Right atrium auricular region (tissue), 2 donors: ENCODE results near the gene TGFBRAP1. TPM values are rescaled to one million over a fixed set of nuclear protein-coding genes. Genes with fewer than 3 reads are reported as not detected.

ENCODE experiments used
- DNase-seq: peaks from one replicate; pipeline ENCODE4 v3.0.0-alpha.2; 2019; ENCODE audit warnings: low spot score
- H3K27ac ChIP-seq, 2 donors: fragments of 200-600 bp; sonication (generic); 1 replicate in 1 of 2; 2 replicates in 1 of 2; pipeline ENCODE4 v1.5.1; 2016 to 2019
- H3K27me3 ChIP-seq, 2 donors: fragments of 200-600 bp; sonication (generic); one replicate each; pipeline versions ENCODE4 v1.5.1 to v1.6.0; 2017 to 2019
- H3K36me3 ChIP-seq: fragments of 200-600 bp; sonication (generic); one replicate; pipeline ENCODE4 v1.5.1; 2016
- H3K4me1 ChIP-seq, 2 donors: fragments of 200-600 bp; sonication (generic); one replicate each; pipeline versions ENCODE4 v1.5.1 to v1.6.0; 2017 to 2019
- H3K4me3 ChIP-seq, 2 donors: fragments of 200-600 bp; sonication (generic); 1 replicate in 1 of 2; 2 replicates in 1 of 2; pipeline ENCODE4 v1.5.1; 2017 to 2019; ENCODE audit warnings: mild to moderate bottlenecking in 1 of 2, moderate library complexity in 1 of 2
- H3K9me3 ChIP-seq, 2 donors: fragments of 200-600 bp; sonication (generic); one replicate each; pipeline ENCODE4 v1.5.1; 2019
- total RNA-seq, 2 donors: library from RNA; depleted of rRNA; stranded (reverse); fragments of >200 nt; gene quantifications; one replicate each; pipeline ENCODE4 v1.1.0, GENCODE V29; 2016
- TF ChIP-seq, protein P1 (sequence below), 2 donors: fragments of 200-600 bp; sonication (generic); IDR thresholded peaks; one replicate each; pipeline ENCODE4 v1.5.1; 2019; ENCODE audit warnings: antibody characterized with exemption in 2 of 2

The TGFBRAP1 gene
- total RNA-seq, 2 donors from 2014 or later = 13.3 to 15.8 TPM

DNA sequence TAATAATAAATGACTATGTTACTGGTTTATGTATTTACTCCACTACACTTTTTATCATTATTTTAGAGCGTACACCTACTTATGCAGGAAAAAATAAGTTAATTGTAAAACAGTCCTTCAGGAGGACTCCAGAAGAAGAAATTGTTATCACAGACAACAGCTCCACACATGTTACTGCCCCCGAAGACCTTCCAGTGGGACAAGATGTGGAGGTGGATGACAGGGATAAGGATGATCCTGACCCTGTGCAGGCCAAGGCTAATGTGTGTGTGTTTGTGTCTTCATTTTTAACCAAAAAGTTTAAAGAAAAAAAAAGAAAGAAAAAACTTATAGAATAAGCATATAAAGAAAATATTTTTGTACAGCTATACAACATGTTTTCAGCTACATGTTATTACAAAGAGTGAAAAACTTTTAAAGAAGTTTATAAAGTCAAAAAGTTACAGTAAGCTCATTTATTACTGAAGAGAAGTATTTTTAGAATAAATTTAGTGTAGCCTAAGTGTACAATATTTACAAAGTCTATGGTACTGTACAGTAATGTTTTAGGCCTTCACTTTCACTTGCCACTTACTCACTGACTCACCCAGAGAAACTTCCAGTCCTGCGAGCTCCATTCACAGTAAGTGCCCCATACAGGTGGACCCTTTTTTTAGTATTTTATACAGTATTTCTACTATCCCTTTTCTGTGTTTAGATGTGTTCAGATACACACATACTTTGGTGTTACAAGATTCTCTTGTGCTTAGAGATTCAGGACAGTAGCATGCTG lies 7.5 kb downstream of the TGFBRAP1 start:
- Histone ChIP-seq H3K9me3 (no peaks in the 10 kb centered on the region), H3K27me3 (no peaks in the 10 kb centered on the region), H3K4me3 (no peak overlapping the region), H3K4me1 (peaks cover 0 to 17% of the 10 kb centered on the region in 2 donors), H3K27ac (no peak overlapping the region), H3K36me3 (peaks cover 3% of the 10 kb centered on the region)
- DNase-seq = no peak
- TF ChIP-seq, protein P1, sequence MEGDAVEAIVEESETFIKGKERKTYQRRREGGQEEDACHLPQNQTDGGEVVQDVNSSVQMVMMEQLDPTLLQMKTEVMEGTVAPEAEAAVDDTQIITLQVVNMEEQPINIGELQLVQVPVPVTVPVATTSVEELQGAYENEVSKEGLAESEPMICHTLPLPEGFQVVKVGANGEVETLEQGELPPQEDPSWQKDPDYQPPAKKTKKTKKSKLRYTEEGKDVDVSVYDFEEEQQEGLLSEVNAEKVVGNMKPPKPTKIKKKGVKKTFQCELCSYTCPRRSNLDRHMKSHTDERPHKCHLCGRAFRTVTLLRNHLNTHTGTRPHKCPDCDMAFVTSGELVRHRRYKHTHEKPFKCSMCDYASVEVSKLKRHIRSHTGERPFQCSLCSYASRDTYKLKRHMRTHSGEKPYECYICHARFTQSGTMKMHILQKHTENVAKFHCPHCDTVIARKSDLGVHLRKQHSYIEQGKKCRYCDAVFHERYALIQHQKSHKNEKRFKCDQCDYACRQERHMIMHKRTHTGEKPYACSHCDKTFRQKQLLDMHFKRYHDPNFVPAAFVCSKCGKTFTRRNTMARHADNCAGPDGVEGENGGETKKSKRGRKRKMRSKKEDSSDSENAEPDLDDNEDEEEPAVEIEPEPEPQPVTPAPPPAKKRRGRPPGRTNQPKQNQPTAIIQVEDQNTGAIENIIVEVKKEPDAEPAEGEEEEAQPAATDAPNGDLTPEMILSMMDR (IDR thresholded peaks at IDR 0.05) = no peak

DNA sequence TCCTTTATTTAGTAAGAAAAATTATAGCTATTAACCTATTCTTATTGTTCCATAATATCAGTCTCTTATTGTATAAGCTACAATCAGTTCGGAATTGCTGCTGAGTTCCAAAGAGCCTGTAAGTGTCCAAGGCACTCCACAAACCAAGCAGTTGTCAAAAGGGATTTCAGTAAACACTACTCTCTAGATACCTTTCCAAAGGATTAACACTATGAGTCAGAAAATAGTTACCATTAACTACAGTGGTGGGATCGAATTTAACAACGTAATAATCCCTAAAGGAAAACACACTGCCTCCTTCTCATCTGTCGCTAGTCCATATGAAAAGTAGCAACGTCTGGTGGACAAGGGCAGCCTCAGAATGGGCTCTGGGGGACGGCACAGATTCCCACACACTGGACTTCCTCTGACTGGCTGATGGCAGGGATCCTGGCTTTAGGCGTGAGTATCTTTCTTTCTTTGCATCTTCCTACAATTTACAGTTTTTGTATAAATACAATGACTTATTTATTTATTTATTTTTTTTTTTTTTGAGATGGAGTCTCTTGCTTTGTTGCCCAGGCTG lies 8.8 kb downstream of the TGFBRAP1 start:
- Histone ChIP-seq H3K4me1 (peaks cover 0 to 17% of the 10 kb centered on the region in 2 donors), H3K36me3 (peaks cover 3% of the 10 kb centered on the region), H3K27me3 (no peaks in the 10 kb centered on the region), H3K9me3 (no peaks in the 10 kb centered on the region), H3K27ac (no peak overlapping the region), H3K4me3 (no peak overlapping the region)
- TF ChIP-seq, protein P1 (IDR thresholded peaks at IDR 0.05) = no peak
- no peak for DNase-seq

DNA sequence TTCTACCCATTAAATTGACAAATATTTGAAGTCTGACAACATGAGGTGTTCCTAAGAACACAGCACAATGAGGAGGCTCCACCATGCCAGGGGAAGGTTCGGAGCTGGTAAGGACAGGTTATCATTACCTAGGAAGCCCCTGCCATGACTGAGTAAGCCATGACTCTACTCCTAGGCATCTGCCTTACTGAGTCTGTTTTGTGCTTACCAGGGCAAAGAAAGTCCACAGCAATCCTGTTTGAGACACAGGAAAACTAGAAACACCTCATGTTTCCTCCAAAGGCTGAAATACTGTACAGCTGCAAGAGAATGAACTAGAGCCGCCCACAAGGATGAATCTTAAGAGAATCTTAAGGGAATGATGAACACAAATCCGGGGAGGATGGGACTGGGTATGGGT lies 11.6 kb downstream of the TGFBRAP1 start:
- Histone ChIP-seq H3K27me3 (no peaks in the 10 kb centered on the region), H3K4me3 (no peak overlapping the region), H3K4me1 (peaks cover 0 to 8% of the 10 kb centered on the region in 2 donors), H3K36me3 (peaks cover 3% of the 10 kb centered on the region), H3K9me3 (no peaks in the 10 kb centered on the region), H3K27ac (no peak overlapping the region)
- no peak for DNase-seq
- TF ChIP-seq, protein P1 (IDR thresholded peaks at IDR 0.05) = no peak

DNA sequence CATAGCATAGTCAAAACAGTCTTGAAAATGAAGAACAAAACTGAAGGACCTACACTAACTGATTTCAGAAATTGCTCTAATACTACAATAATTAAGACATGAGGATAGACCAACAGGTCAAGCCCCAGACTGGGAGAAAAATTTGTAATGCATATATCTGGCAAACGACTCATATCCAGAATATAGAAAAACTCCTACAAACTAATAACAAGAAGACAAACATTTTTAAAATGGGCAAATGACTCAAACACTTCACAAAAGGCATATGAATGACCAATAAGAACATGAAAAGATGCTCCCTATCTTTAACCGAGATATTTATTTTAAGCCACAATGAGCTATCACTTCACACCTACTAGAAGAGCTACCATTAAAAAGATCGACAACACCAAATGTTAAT lies 14.2 kb downstream of the TGFBRAP1 start:
- Histone ChIP-seq H3K27me3 (no peaks in the 10 kb centered on the region), H3K36me3 (no peaks in the 10 kb centered on the region), H3K4me1 (peaks cover 0 to 5% of the 10 kb centered on the region in 2 donors), H3K4me3 (no peak overlapping the region), H3K27ac (no peak overlapping the region), H3K9me3 (no peaks in the 10 kb centered on the region)
- TF ChIP-seq, protein P1 (IDR thresholded peaks at IDR 0.05) = no peak
- no peak for DNase-seq

DNA sequence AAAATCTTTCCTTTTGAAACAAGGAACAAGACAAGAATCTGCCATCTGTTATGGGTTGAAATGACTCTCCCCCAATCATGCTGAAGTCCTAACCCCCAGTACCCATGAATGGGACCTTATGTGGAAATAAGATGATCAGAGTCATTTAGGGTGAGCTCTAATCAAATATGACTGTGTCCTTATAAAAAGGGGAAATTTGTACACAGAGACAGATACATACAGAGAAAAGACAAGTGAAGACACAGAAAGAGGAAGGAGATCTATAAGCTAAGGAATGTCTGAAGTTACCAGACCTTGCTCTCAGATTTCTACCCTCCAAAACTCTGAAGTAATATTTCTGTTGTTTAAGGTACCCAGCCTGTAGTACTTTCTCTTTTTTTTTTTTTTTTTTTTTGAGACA lies 15.7 kb downstream of the TGFBRAP1 start:
- no peaks in the 10 kb centered on the region for H3K4me1 ChIP-seq
- H3K9me3 ChIP-seq = no peaks in the 10 kb centered on the region
- TF ChIP-seq, protein P1 (IDR thresholded peaks at IDR 0.05) = no peak
- H3K27me3 ChIP-seq = no peaks in the 10 kb centered on the region
- no peak for DNase-seq
- no peaks in the 10 kb centered on the region for H3K36me3 ChIP-seq
- no peak overlapping the region for H3K27ac ChIP-seq
- H3K4me3 ChIP-seq = no peak overlapping the region
